OCI-LY3 (cell line): ENCODE data around the gene ARMH4.

Experiments used
- H2AFZ ChIP-seq: fragments of 200-600, 300-600 bp; shearing (Covaris generic); 2 replicates; pipeline ENCODE4 v1.6.0; 2014; ENCODE audit warnings: antibody characterized with exemption, low read depth, low read length
- H3K27ac ChIP-seq: fragments of 200-600, 300-600 bp; sonication (generic); 2 replicates; pipeline ENCODE4 v1.5.1; 2014; ENCODE audit warnings: mild to moderate bottlenecking, low read length, moderate library complexity, mixed read lengths
- H3K27me3 ChIP-seq: fragments of 200-600, 300-600 bp; sonication (generic); 2 replicates; pipeline ENCODE4 v1.6.1; 2014; ENCODE audit warnings: low read depth, low read length, mixed read lengths
- H3K36me3 ChIP-seq: fragments of 200-600, 300-600 bp; sonication (generic); replicated peaks from 2 replicates; pipeline ENCODE3; 2014; ENCODE audit warnings: low read depth, low read length, mixed read lengths
- H3K4me1 ChIP-seq: fragments of 300-600, 200-600 bp; sonication (generic); 2 replicates; pipeline ENCODE4 v1.6.1; 2014; ENCODE audit warnings: low read length, mixed read lengths
- H3K4me2 ChIP-seq: fragments of 200-600, 300-600 bp; sonication (generic); 2 replicates; pipeline ENCODE4 v1.6.1; 2014; ENCODE audit warnings: low read length, mixed read lengths
- H3K4me3 ChIP-seq: fragments of 300-600, 200-600 bp; sonication (generic); 2 replicates; pipeline ENCODE4 v1.5.1; 2014; ENCODE audit warnings: antibody characterized with exemption, mild to moderate bottlenecking, low read length, moderate library complexity
- H3K79me2 ChIP-seq: fragments of 300-600, 200-600 bp; shearing (Covaris generic); 2 replicates; pipeline ENCODE4 v1.6.1; 2014; ENCODE audit warnings: mild to moderate bottlenecking, low read length, mixed read lengths
- H3K9ac ChIP-seq: fragments of 300-600, 200-600 bp; shearing (Covaris generic); 2 replicates; pipeline ENCODE4 v1.6.0; 2014; ENCODE audit warnings: mild to moderate bottlenecking, low read length, moderate library complexity
- H3K9me3 ChIP-seq: fragments of 200-600, 300-600 bp; shearing (Covaris generic); 2 replicates; pipeline ENCODE4 v1.6.1; 2014; ENCODE audit warnings: low read length, mixed read lengths; ENCODE audit not compliant: insufficient read depth
- H4K20me1 ChIP-seq: fragments of 200-600, 300-600 bp; sonication (generic); 2 replicates; pipeline ENCODE4 v1.6.1; 2016; ENCODE audit warnings: low read length, mixed read lengths; ENCODE audit not compliant: insufficient read depth
- EZH2phosphoT487 ChIP-seq: fragments of 200-600 bp; shearing (Covaris generic); IDR thresholded peaks from 2 replicates; pipeline ENCODE4 v1.6.1; 2018; ENCODE audit warnings: antibody characterized with exemption, mixed run types, low read depth
- TF ChIP-seq, protein P1 (sequence below): fragments of 200-600, 300-600 bp; sonication (generic); IDR thresholded peaks from 2 replicates; pipeline ENCODE4 v1.5.1; 2014; ENCODE audit warnings: antibody characterized with exemption, low read length, low read depth

Gene ARMH4

DNA sequence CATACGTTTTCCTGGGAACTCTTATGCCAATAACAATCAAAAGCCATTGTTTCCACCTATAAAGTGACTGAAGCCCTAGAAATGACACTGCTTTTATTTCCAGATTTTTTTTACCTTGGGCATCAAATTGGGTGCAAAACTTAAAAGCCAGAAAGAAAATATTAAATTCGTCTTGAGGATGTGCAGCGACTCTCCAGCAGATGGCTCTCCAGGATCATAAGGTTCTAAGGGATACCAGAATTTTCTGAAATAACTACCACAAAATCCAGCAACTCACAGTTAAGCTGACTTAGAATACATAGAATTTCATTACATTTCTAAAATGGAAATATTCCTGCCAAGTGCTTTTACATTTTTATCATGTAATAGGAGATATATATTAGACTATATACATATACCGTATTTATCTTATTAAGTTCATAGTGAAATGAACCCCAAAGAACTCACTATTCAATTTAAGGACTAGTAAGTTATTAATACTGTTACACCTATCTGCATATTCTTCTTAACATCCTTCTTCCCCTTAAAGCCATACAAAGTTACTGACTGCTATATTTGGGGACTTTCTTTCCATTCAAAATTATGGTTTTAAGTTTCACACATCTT is 44.0 kb downstream of the ARMH4 start:
- Histone ChIP-seq H3K9me3 (no peaks in the 10 kb centered on the region), H2AFZ (no peak overlapping the region), H3K9ac (no peak overlapping the region), H3K4me3 (no peak overlapping the region), H3K27ac (no peak overlapping the region), H3K79me2 (no peaks in the 10 kb centered on the region), H3K4me1 (no peaks in the 10 kb centered on the region), H3K27me3 (peaks cover 27% of the 10 kb centered on the region), H3K4me2 (no peak overlapping the region), H3K36me3 (no peaks in the 10 kb centered on the region), H4K20me1 (no peaks in the 10 kb centered on the region)
- no peak for TF ChIP-seq EZH2phosphoT487
- TF ChIP-seq, protein P1, sequence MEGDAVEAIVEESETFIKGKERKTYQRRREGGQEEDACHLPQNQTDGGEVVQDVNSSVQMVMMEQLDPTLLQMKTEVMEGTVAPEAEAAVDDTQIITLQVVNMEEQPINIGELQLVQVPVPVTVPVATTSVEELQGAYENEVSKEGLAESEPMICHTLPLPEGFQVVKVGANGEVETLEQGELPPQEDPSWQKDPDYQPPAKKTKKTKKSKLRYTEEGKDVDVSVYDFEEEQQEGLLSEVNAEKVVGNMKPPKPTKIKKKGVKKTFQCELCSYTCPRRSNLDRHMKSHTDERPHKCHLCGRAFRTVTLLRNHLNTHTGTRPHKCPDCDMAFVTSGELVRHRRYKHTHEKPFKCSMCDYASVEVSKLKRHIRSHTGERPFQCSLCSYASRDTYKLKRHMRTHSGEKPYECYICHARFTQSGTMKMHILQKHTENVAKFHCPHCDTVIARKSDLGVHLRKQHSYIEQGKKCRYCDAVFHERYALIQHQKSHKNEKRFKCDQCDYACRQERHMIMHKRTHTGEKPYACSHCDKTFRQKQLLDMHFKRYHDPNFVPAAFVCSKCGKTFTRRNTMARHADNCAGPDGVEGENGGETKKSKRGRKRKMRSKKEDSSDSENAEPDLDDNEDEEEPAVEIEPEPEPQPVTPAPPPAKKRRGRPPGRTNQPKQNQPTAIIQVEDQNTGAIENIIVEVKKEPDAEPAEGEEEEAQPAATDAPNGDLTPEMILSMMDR, result peak; percentile 73

DNA sequence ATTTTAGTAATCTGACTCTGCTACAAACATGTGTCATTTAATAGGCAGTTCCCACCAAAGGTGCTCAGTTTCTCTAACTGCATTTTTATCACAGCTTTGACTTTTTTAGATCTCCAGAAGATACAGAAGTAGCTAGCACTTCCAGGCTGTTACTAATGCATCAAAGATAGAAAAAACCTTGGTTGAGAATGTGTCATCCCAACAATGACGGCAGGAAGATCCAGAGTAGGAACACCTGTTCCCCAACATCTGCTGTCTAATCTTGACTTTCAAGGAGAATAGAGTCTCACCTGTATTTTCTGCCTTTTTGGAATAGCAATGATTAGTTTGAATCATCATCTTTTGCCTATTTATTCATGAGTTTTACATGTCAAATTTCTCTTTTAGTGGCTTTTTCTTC is 45.0 kb downstream of the ARMH4 start:
- H3K9ac ChIP-seq, result no peak overlapping the region
- peaks cover 25% of the 10 kb centered on the region for H3K27me3 ChIP-seq
- no peaks in the 10 kb centered on the region for H4K20me1 ChIP-seq
- no peak overlapping the region for H3K4me3 ChIP-seq
- H3K4me1 ChIP-seq, result no peaks in the 10 kb centered on the region
- H3K36me3 ChIP-seq, result no peaks in the 10 kb centered on the region
- no peaks in the 10 kb centered on the region for H3K79me2 ChIP-seq
- H2AFZ ChIP-seq, result no peak overlapping the region
- no peak overlapping the region for H3K27ac ChIP-seq
- TF ChIP-seq, protein P1, result no peak
- no peak for TF ChIP-seq EZH2phosphoT487
- no peaks in the 10 kb centered on the region for H3K9me3 ChIP-seq
- H3K4me2 ChIP-seq, result no peak overlapping the region

DNA sequence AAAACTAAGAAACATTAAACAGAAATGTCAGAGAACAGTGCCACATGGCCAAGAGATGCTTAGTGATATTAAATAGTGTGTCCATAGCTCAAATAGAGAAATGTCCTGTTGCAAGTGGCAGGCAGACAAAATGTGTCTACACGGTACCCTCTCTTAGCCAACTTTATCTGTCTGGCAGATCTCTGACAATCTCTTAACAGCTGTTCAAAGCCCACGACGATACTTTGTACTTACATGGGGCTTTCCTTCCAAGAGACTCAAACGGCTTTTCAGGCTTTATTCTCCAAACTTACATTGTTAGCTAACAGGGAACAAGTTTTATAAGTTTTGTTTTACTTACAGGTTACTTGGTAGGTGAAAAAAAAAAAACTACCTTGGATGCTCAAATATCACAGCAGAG is 45.6 kb downstream of the ARMH4 start:
- no peaks in the 10 kb centered on the region for H4K20me1 ChIP-seq
- no peak overlapping the region for H3K9ac ChIP-seq
- H3K27me3 ChIP-seq, result peaks cover 25% of the 10 kb centered on the region
- H3K27ac ChIP-seq, result no peak overlapping the region
- no peaks in the 10 kb centered on the region for H3K4me1 ChIP-seq
- H3K4me2 ChIP-seq, result no peak overlapping the region
- no peaks in the 10 kb centered on the region for H3K36me3 ChIP-seq
- no peak overlapping the region for H2AFZ ChIP-seq
- H3K4me3 ChIP-seq, result no peak overlapping the region
- no peaks in the 10 kb centered on the region for H3K9me3 ChIP-seq
- no peak for TF ChIP-seq EZH2phosphoT487
- TF ChIP-seq, protein P1, result no peak
- no peaks in the 10 kb centered on the region for H3K79me2 ChIP-seq

DNA sequence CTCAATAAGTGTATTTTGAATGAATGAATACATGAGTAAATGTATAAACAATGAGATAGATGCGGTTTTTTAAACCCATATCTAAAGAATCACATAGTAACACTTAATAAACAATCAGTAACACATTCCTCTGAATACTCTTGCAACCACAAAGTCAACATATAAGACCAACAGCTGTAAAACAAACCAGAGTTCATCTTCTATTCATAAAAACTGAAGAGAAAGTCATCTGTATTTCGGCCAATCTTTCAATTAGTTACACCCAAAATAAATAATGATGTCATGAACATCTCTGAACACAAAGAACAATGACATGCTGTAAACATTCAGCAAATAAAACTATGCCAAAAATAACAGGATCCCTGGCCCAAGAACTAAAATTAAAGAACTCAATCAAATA is 47.2 kb downstream of the ARMH4 start:
- Histone ChIP-seq H3K27ac (no peak overlapping the region), H4K20me1 (no peaks in the 10 kb centered on the region), H3K4me3 (no peak overlapping the region), H3K27me3 (peaks cover 25% of the 10 kb centered on the region), H3K4me2 (no peak overlapping the region), H3K9ac (no peak overlapping the region), H3K79me2 (no peaks in the 10 kb centered on the region), H3K4me1 (no peaks in the 10 kb centered on the region), H2AFZ (no peak overlapping the region), H3K36me3 (no peaks in the 10 kb centered on the region), H3K9me3 (no peaks in the 10 kb centered on the region)
- TF ChIP-seq EZH2phosphoT487, result no peak
- TF ChIP-seq, protein P1, result no peak
